GM12892 (cell line): ENCODE measurements around the gene VCX.

Experiments
- POLR2A ChIP-seq: IDR thresholded peaks from 2 replicates; pipeline ENCODE4 v1.6.1; 2011; ENCODE audit warnings: low read depth, low read length, control low read depth
- POLR2AphosphoS5 ChIP-seq: IDR thresholded peaks from 2 replicates; pipeline ENCODE4 v1.6.1; 2011; ENCODE audit warnings: low read depth, low read length, control low read depth
- TAF1 ChIP-seq: IDR thresholded peaks from 2 replicates; pipeline ENCODE4 v1.6.1; 2011; ENCODE audit warnings: low read depth, mild to moderate bottlenecking, control low read depth, low read length, borderline replicate concordance

- TF ChIP-seq POLR2A (no peak), POLR2AphosphoS5 (no peak), TAF1 (no peak)
Observed at GRCh38 chrX:7889135-7889534, 46.2 kb downstream of the VCX start.
